GM23338 (cell line): ENCODE results near the gene JMJD1C. TPM values are rescaled to one million over a fixed set of nuclear protein-coding genes. Genes with fewer than 3 reads are reported as not detected.

Experiments
- ATAC-seq: fragments of 200-7000 bp; cut with Tn5 transposase; 3 replicates; pipeline ENCODE4 v1.9.1; 2020
- DNase-seq: peaks from one replicate; pipeline ENCODE4 v3.0.0-alpha.2; 2015; ENCODE audit warnings: low spot score
- H2AFZ ChIP-seq: fragments of 200-600 bp; sonication (generic); 2 replicates; pipeline ENCODE4 v1.8.0; 2016; ENCODE audit warnings: antibody characterized with exemption, mild to moderate bottlenecking, moderate library complexity
- H3F3A ChIP-seq: fragments of 200-600 bp; sonication (generic); replicated peaks from 2 replicates; pipeline ENCODE4 v1.8.0; 2017; ENCODE audit warnings: antibody characterized with exemption, mixed run types, low read depth
- H3K27ac ChIP-seq: fragments of 200-600 bp; sonication (generic); 2 replicates; pipeline ENCODE4 v1.6.1; 2016; ENCODE audit warnings: low read depth
- H3K27me3 ChIP-seq: fragments of 200-600 bp; sonication (generic); 2 replicates; pipeline ENCODE4 v1.8.0; 2016; ENCODE audit warnings: mild to moderate bottlenecking, mixed run types, moderate library complexity; ENCODE audit not compliant: insufficient read depth
- H3K36me3 ChIP-seq: fragments of 200-600 bp; sonication (generic); 2 replicates; pipeline ENCODE4 v1.8.0; 2016; ENCODE audit warnings: mild to moderate bottlenecking; ENCODE audit not compliant: insufficient read depth
- H3K4me1 ChIP-seq: fragments of 200-600 bp; sonication (generic); 2 replicates; pipeline ENCODE4 v1.8.0; 2016; ENCODE audit warnings: mild to moderate bottlenecking, moderate library complexity; ENCODE audit not compliant: insufficient read depth
- H3K4me2 ChIP-seq: fragments of 200-600 bp; sonication (generic); 2 replicates; pipeline ENCODE4 v1.7.1; 2017; ENCODE audit warnings: mixed run types
- H3K4me3 ChIP-seq: fragments of 200-600 bp; sonication (generic); 2 replicates; pipeline ENCODE4 v1.6.1; 2016; ENCODE audit warnings: mixed run types
- H3K79me2 ChIP-seq: fragments of 200-600 bp; sonication (generic); replicated peaks from 2 replicates; pipeline ENCODE4 v1.8.0; 2017; ENCODE audit warnings: mild to moderate bottlenecking; ENCODE audit not compliant: insufficient read depth
- H3K9me2 ChIP-seq: fragments of 200-600 bp; sonication (generic); 2 replicates; pipeline ENCODE4 v1.8.0; 2017; ENCODE audit not compliant: insufficient read depth
- H4K20me1 ChIP-seq: fragments of 200-600 bp; sonication (generic); replicated peaks from 2 replicates; pipeline ENCODE4 v1.8.0; 2017; ENCODE audit warnings: mild to moderate bottlenecking; ENCODE audit not compliant: insufficient read depth
- H3K27ac Mint-ChIP-seq: 2 replicates; pipeline ENCODE4 v1.8.0; 2020; ENCODE audit warnings: inconsistent platforms, mild to moderate bottlenecking, moderate library complexity, mixed read lengths
- H3K27me3 Mint-ChIP-seq: 3 replicates; pipeline ENCODE4 v1.8.0; 2022; ENCODE audit warnings: low read depth, mild to moderate bottlenecking, moderate library complexity, mixed read lengths, inconsistent platforms; ENCODE audit not compliant: insufficient read depth, poor library complexity
- H3K36me3 Mint-ChIP-seq: 3 replicates; pipeline ENCODE4 v1.8.0; 2021; ENCODE audit warnings: low read depth, mild to moderate bottlenecking, inconsistent platforms, moderate library complexity, mixed read lengths
- H3K4me1 Mint-ChIP-seq: 3 replicates; pipeline ENCODE4 v1.8.0; 2020; ENCODE audit warnings: mild to moderate bottlenecking, inconsistent platforms, mixed read lengths
- H3K4me3 Mint-ChIP-seq: 3 replicates; pipeline ENCODE4 v1.8.0; 2021; ENCODE audit warnings: moderate library complexity, mild to moderate bottlenecking, inconsistent platforms, mixed read lengths
- H3K9me3 Mint-ChIP-seq: 3 replicates; pipeline ENCODE4 v1.8.0; 2020; ENCODE audit warnings: moderate library complexity, mild to moderate bottlenecking, inconsistent platforms, mixed read lengths
- CREB1 ChIP-seq: fragments of 250-450 bp; sonication (Bioruptor Pico); IDR thresholded peaks from 2 replicates; pipeline ENCODE4 v1.5.0; 2020; ENCODE audit warnings: low read depth, mild to moderate bottlenecking, moderate library complexity
- CTCF ChIP-seq, 2 experiments: fragments of 200-600 bp in 1 of 2; sonication (generic) in 1 of 2; conservative IDR thresholded peaks; 2 replicates each; pipeline versions ENCODE4 v1.5.1 to v1.6.1; 2016 to 2017; ENCODE audit warnings: antibody characterized with exemption in 2 of 2, low read depth in 2 of 2, mild to moderate bottlenecking in 2 of 2, moderate library complexity in 1 of 2
- EZH2 ChIP-seq: fragments of 200-600 bp; sonication (generic); IDR thresholded peaks from one replicate; pipeline ENCODE4 v1.8.0; 2017; ENCODE audit warnings: antibody characterized with exemption, mild to moderate bottlenecking, low read depth; ENCODE audit not compliant: unreplicated experiment
- EZH2phosphoT487 ChIP-seq: fragments of 200-600 bp; sonication (generic); IDR thresholded peaks from one replicate; pipeline ENCODE4 v1.8.1; 2018; ENCODE audit warnings: antibody characterized with exemption; ENCODE audit not compliant: unreplicated experiment
- JUNB ChIP-seq: IDR thresholded peaks from one replicate; pipeline ENCODE4 v1.6.1; 2016; ENCODE audit warnings: antibody characterized with exemption; ENCODE audit not compliant: unreplicated experiment
- NANOG ChIP-seq: IDR thresholded peaks from 2 replicates; pipeline ENCODE4 v1.6.1; 2016; ENCODE audit warnings: antibody characterized with exemption, borderline replicate concordance
- POLR2AphosphoS5 ChIP-seq: IDR thresholded peaks from 2 replicates; pipeline ENCODE4 v1.6.1; 2016; ENCODE audit warnings: antibody characterized with exemption, low read depth
- REST ChIP-seq: IDR thresholded peaks from one replicate; pipeline ENCODE4 v1.6.1; 2018; ENCODE audit warnings: antibody characterized with exemption; ENCODE audit not compliant: unreplicated experiment
- STAT1 ChIP-seq: IDR thresholded peaks from one replicate; pipeline ENCODE4 v1.6.1; 2016; ENCODE audit warnings: antibody characterized with exemption; ENCODE audit not compliant: unreplicated experiment
- ZNF114 ChIP-seq: fragments of 250-450 bp; sonication (Bioruptor Pico); IDR thresholded peaks from 2 replicates; pipeline ENCODE4 v1.5.0; 2020; ENCODE audit warnings: mild to moderate bottlenecking, moderate library complexity
- ZNF331 ChIP-seq: fragments of 250-450 bp; sonication (Bioruptor Pico); IDR thresholded peaks from 2 replicates; pipeline ENCODE4 v1.5.0; 2020; ENCODE audit warnings: low read depth, mild to moderate bottlenecking, moderate library complexity
- polyA plus RNA-seq: library from polyadenylated mRNA; unstranded; fragments of >200 nt; fragmentation: Nextera tagmentation; extraction: Ambion mirVana; gene quantifications from 2 replicates; pipeline ENCODE4 v1.2.1, GENCODE V29; 2016
- total RNA-seq: library from RNA; depleted of rRNA; stranded (reverse); fragments of >200 nt; shearing (Covaris generic); gene quantifications from 2 replicates; pipeline ENCODE4 v1.2.3, GENCODE V29; 2014
- TF ChIP-seq, protein P1 (sequence below): fragments of 250-450 bp; sonication (Bioruptor Pico); IDR thresholded peaks from 2 replicates; pipeline ENCODE4 v1.5.0; 2020; ENCODE audit warnings: mild to moderate bottlenecking, moderate library complexity
- TF ChIP-seq, protein P2 (sequence below): IDR thresholded peaks from 2 replicates; pipeline ENCODE4 v1.6.1; 2016; ENCODE audit warnings: antibody characterized with exemption

The JMJD1C gene
- total and polyA plus RNA-seq, 2 experiments from 2014 or later, result 333 to 435 TPM

GRCh38 chr10:63462442-63462841, 3.3 kb downstream of the JMJD1C start:
- Histone ChIP-seq H3F3A (peaks cover 5% of the 10 kb centered on the region; the same call in 1 of the 2 replicates), H3K27me3 (no peaks in the 10 kb centered on the region), H3K4me3 (no peak overlapping the region), H3K36me3 (no peaks in the 10 kb centered on the region), H3K9me2 (no peaks in the 10 kb centered on the region), H2AFZ (no peak overlapping the region), H3K79me2 (peaks cover 84% of the 10 kb centered on the region), H3K4me1 (peaks cover 20% of the 10 kb centered on the region), H4K20me1 (0 out of 2 replicates have a peak, but pooled peaks cover 9% of the 10 kb centered on the region), H3K4me2 (no peak overlapping the region), H3K27ac (no peak overlapping the region)
- no peaks in the 10 kb centered on the region for H3K36me3 Mint-ChIP-seq
- H3K27me3 Mint-ChIP-seq, result peaks cover 3% of the 10 kb centered on the region
- no peak for TF ChIP-seq ZNF331 (CRISPR knock-in tag)
- no peak for TF ChIP-seq REST
- no peak for TF ChIP-seq CTCF (conservative IDR thresholded peaks at IDR 0.05; ENCODE audit: low read depth in 2 of 2)
- TF ChIP-seq, protein P1, sequence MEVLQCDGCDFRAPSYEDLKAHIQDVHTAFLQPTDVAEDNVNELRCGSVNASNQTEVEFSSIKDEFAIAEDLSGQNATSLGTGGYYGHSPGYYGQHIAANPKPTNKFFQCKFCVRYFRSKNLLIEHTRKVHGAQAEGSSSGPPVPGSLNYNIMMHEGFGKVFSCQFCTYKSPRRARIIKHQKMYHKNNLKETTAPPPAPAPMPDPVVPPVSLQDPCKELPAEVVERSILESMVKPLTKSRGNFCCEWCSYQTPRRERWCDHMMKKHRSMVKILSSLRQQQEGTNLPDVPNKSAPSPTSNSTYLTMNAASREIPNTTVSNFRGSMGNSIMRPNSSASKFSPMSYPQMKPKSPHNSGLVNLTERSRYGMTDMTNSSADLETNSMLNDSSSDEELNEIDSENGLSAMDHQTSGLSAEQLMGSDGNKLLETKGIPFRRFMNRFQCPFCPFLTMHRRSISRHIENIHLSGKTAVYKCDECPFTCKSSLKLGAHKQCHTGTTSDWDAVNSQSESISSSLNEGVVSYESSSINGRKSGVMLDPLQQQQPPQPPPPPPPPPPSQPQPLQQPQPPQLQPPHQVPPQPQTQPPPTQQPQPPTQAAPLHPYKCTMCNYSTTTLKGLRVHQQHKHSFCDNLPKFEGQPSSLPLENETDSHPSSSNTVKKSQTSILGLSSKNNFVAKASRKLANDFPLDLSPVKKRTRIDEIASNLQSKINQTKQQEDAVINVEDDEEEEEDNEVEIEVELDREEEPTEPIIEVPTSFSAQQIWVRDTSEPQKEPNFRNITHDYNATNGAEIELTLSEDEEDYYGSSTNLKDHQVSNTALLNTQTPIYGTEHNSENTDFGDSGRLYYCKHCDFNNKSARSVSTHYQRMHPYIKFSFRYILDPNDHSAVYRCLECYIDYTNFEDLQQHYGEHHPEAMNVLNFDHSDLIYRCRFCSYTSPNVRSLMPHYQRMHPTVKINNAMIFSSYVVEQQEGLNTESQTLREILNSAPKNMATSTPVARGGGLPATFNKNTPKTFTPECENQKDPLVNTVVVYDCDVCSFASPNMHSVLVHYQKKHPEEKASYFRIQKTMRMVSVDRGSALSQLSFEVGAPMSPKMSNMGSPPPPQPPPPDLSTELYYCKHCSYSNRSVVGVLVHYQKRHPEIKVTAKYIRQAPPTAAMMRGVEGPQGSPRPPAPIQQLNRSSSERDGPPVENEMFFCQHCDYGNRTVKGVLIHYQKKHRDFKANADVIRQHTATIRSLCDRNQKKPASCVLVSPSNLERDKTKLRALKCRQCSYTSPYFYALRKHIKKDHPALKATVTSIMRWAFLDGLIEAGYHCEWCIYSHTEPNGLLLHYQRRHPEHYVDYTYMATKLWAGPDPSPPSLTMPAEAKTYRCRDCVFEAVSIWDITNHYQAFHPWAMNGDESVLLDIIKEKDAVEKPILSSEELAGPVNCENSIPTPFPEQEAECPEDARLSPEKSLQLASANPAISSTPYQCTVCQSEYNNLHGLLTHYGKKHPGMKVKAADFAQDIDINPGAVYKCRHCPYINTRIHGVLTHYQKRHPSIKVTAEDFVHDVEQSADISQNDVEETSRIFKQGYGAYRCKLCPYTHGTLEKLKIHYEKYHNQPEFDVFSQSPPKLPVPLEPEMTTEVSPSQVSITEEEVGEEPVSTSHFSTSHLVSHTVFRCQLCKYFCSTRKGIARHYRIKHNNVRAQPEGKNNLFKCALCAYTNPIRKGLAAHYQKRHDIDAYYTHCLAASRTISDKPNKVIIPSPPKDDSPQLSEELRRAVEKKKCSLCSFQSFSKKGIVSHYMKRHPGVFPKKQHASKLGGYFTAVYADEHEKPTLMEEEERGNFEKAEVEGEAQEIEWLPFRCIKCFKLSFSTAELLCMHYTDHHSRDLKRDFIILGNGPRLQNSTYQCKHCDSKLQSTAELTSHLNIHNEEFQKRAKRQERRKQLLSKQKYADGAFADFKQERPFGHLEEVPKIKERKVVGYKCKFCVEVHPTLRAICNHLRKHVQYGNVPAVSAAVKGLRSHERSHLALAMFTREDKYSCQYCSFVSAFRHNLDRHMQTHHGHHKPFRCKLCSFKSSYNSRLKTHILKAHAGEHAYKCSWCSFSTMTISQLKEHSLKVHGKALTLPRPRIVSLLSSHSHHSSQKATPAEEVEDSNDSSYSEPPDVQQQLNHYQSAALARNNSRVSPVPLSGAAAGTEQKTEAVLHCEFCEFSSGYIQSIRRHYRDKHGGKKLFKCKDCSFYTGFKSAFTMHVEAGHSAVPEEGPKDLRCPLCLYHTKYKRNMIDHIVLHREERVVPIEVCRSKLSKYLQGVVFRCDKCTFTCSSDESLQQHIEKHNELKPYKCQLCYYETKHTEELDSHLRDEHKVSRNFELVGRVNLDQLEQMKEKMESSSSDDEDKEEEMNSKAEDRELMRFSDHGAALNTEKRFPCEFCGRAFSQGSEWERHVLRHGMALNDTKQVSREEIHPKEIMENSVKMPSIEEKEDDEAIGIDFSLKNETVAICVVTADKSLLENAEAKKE (CRISPR knock-in tag), result no peak
- no peak for TF ChIP-seq POLR2AphosphoS5
- no peak for TF ChIP-seq ZNF114 (CRISPR knock-in tag)
- no peak for TF ChIP-seq STAT1
- no peak for TF ChIP-seq CREB1 (CRISPR knock-in tag)
- no peak for TF ChIP-seq EZH2
- TF ChIP-seq, protein P2, sequence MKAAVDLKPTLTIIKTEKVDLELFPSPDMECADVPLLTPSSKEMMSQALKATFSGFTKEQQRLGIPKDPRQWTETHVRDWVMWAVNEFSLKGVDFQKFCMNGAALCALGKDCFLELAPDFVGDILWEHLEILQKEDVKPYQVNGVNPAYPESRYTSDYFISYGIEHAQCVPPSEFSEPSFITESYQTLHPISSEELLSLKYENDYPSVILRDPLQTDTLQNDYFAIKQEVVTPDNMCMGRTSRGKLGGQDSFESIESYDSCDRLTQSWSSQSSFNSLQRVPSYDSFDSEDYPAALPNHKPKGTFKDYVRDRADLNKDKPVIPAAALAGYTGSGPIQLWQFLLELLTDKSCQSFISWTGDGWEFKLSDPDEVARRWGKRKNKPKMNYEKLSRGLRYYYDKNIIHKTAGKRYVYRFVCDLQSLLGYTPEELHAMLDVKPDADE, result no peak
- no peak for TF ChIP-seq NANOG
- no peak for TF ChIP-seq EZH2phosphoT487
- no peak for TF ChIP-seq JUNB
- H3K4me1 Mint-ChIP-seq, result peaks cover 15% of the 10 kb centered on the region
- ATAC-seq, result no peak
- H3K27ac Mint-ChIP-seq, result no peak overlapping the region
- H3K9me3 Mint-ChIP-seq, result no peaks in the 10 kb centered on the region
- H3K4me3 Mint-ChIP-seq, result no peak overlapping the region
- no peak for DNase-seq
